CD8-positive, alpha-beta memory T cell (primary cell): ENCODE results near the gene TCN2. TPM values are rescaled to one million over a fixed set of nuclear protein-coding genes. Genes with fewer than 3 reads are reported as not detected.
A peak's percentile ranks its signal among the peaks of the same experiment; 100 is the strongest.

ENCODE experiments used
- CTCF ChIA-PET: fragments of 350-600 bp; sonication (Branson Sonifier 250); formaldehyde crosslinking; loops from one replicate; lab custom pipeline; 2021; ENCODE audit warnings: antibody characterized with exemption; lab: Charles Lee
- POLR2A ChIA-PET: fragments of 350-600 bp; sonication (Branson Sonifier 250); formaldehyde crosslinking; loops from one replicate; lab custom pipeline; 2021; ENCODE audit warnings: antibody characterized with exemption; lab: Charles Lee
- DNase-seq, 5 donors: peaks; one replicate each; pipeline versions ENCODE4 v3.0.0 to v3.0.0-alpha.2; 2020 to 2022; ENCODE audit warnings: mixed read lengths in 1 of 5
- H3K27ac ChIP-seq: one replicate; pipeline ENCODE4 v1.7.0; 2013; ENCODE audit warnings: low read depth, mild to moderate bottlenecking, low read length, moderate library complexity
- H3K27me3 ChIP-seq: 2 replicates; pipeline ENCODE4 v1.7.0; 2013; ENCODE audit warnings: low read length, mild to moderate bottlenecking; ENCODE audit not compliant: insufficient read depth, poor library complexity, severe bottlenecking
- H3K36me3 ChIP-seq: 2 replicates; pipeline ENCODE4 v1.7.0; 2013; ENCODE audit warnings: mild to moderate bottlenecking, low read length, moderate library complexity; ENCODE audit not compliant: insufficient read depth
- H3K4me1 ChIP-seq: 2 replicates; pipeline ENCODE4 v1.7.0; 2013; ENCODE audit warnings: mild to moderate bottlenecking, low read length, moderate library complexity; ENCODE audit not compliant: insufficient read depth
- H3K4me3 ChIP-seq: 2 replicates; pipeline ENCODE4 v1.7.0; 2013; ENCODE audit warnings: mild to moderate bottlenecking, low read length
- H3K9me3 ChIP-seq: 2 replicates; pipeline ENCODE4 v1.7.0; 2013; ENCODE audit warnings: mild to moderate bottlenecking, low read length
- H3K27ac Mint-ChIP-seq, 8 donors: one replicate each; pipeline ENCODE4 v1.8.0; 2020 to 2021; ENCODE audit warnings: mixed read lengths in 8 of 8, mild to moderate bottlenecking in 6 of 8, inconsistent platforms in 3 of 8, moderate library complexity in 3 of 8
- H3K27me3 Mint-ChIP-seq, 2 donors: one replicate each; pipeline ENCODE4 v1.8.0; 2020 to 2021; ENCODE audit warnings: mixed read lengths in 2 of 2, mild to moderate bottlenecking in 1 of 2, moderate library complexity in 1 of 2
- H3K36me3 Mint-ChIP-seq, 3 donors: one replicate each; pipeline ENCODE4 v1.8.0; 2020 to 2021; ENCODE audit warnings: mixed read lengths in 3 of 3, inconsistent platforms in 1 of 3, mild to moderate bottlenecking in 1 of 3
- H3K4me1 Mint-ChIP-seq, 3 donors: one replicate each; pipeline ENCODE4 v1.8.0; 2020 to 2021; ENCODE audit warnings: mixed read lengths in 3 of 3, inconsistent platforms in 1 of 3, mild to moderate bottlenecking in 1 of 3
- H3K4me3 Mint-ChIP-seq, 7 donors: one replicate each; pipeline ENCODE4 v1.8.0; 2020 to 2021; ENCODE audit warnings: mixed read lengths in 7 of 7, mild to moderate bottlenecking in 6 of 7, moderate library complexity in 4 of 7, inconsistent platforms in 2 of 7
- H3K9me3 Mint-ChIP-seq, 5 donors: one replicate each; pipeline ENCODE4 v1.8.0; 2020 to 2022; ENCODE audit warnings: mixed read lengths in 5 of 5, mild to moderate bottlenecking in 3 of 5, moderate library complexity in 2 of 5, inconsistent platforms in 1 of 5
- polyA plus RNA-seq: library from polyadenylated mRNA; unstranded; fragments of 300-500 nt; fragmentation: Illumina TruSeq; gene quantifications from one replicate; pipeline ENCODE4 v1.2.3, GENCODE V29; 2021
- total RNA-seq, 2 experiments: library from RNA; stranded (reverse); gene quantifications; one replicate each; pipeline ENCODE4 v1.2.3, GENCODE V29; 2021

TCN2 gene
- total and polyA plus RNA-seq, 3 experiments from 2014 or later: 0.11 to 0.63 (median 0.28) TPM

DNA sequence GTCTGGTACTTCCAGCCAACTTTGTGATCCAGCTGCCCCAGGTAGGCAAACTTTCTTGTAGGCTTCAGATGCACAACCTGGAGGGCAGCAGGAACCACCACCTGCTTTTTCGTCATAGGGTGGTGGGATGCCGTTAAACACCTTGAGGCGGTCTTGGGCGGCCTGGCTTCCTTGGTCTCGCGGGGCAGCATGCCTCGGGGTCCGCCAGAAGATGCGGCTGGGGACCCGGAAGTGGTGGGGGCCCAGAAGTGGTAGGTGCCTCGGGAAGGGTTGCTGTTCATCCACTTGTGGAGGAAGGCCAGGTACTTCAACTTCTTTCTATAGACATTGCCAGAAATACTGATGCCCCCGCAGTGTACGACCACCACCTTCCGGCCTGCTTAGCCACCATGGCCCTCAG lies 47.4 kb downstream of the TCN2 start:
- H3K27me3 Mint-ChIP-seq: no peaks in the 10 kb centered on the region
- ChIA-PET POLR2A (no interaction called here), CTCF (no interaction called here)
- no peak overlapping the region for H3K4me3 ChIP-seq
- peaks cover 0 to 21% (median 4%) of the 10 kb centered on the region in 3 donors for H3K36me3 Mint-ChIP-seq
- H3K9me3 ChIP-seq: no peaks in the 10 kb centered on the region
- H3K27me3 ChIP-seq: no peaks in the 10 kb centered on the region
- no peak overlapping the region for H3K27ac ChIP-seq
- peaks cover 4 to 17% (median 5%) of the 10 kb centered on the region in 3 donors for H3K4me1 Mint-ChIP-seq
- peak overlapping the region in 1 of 8 donors; percentile 55 for H3K27ac Mint-ChIP-seq
- H3K4me3 Mint-ChIP-seq: no peak overlapping the region
- H3K4me1 ChIP-seq: no peaks in the 10 kb centered on the region
- DNase-seq: no peak
- H3K36me3 ChIP-seq: no peaks in the 10 kb centered on the region
- H3K9me3 Mint-ChIP-seq: no peaks in the 10 kb centered on the region

DNA sequence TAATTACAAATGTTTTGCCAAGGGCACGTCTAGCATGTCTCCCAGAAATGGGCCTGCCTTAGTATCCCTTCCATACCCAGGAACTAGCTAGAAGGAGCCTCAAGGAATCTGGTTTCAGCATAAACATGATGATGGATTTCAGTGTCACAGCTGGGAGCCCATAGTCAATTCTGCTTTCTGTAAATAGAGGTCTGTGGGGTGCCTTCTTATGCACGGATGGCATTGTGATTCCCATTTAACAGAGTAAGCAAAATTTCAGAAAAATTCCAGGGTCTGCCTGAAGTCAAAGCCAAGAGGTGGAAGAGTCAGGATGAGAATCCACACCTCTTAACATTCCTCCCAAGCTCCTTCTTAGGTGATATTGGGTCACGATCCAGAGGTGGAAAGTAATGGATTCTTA lies 48.6 kb downstream of the TCN2 start:
- Mint-ChIP-seq H3K4me1 (peaks cover 3 to 23% (median 4%) of the 10 kb centered on the region in 3 donors), H3K4me3 (no peak overlapping the region), H3K27me3 (no peaks in the 10 kb centered on the region), H3K9me3 (no peaks in the 10 kb centered on the region), H3K27ac (no peak overlapping the region), H3K36me3 (peaks cover 0 to 31% (median 10%) of the 10 kb centered on the region in 3 donors)
- Histone ChIP-seq H3K36me3 (no peaks in the 10 kb centered on the region), H3K9me3 (no peaks in the 10 kb centered on the region), H3K27ac (no peak overlapping the region), H3K4me3 (no peak overlapping the region), H3K27me3 (no peaks in the 10 kb centered on the region), H3K4me1 (no peaks in the 10 kb centered on the region)
- ChIA-PET CTCF (interaction anchor here (0.9 kb wide), 1 partner anchor 21 kb away, joined by 4 read pairs; no protein-coding TSS in a partner anchor), POLR2A (interaction anchor here (0.6 kb wide), 1 partner anchor 12 kb away, joined by 4 read pairs; no protein-coding TSS in a partner anchor)
- DNase-seq: no peak

DNA sequence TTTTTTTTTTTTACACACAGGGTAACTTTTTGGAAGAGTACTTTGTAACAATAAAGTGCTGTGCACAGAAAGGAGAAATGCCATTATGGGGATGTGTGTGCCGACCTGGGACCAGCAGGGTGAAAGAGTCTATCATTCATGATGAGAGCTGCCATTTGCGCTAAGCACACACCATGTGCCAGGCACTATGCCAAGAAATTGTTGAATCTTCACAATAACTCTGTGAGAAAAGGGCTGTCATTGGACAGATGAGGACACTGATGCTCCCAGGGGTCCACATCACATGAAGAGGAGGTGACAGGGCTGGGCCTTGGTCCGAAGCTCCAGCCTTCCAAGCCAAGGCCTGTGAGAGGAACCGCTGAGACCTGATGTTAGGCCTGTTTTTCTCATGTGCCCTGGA lies 55.1 kb downstream of the TCN2 start:
- Histone ChIP-seq H3K27me3 (no peaks in the 10 kb centered on the region), H3K36me3 (no peaks in the 10 kb centered on the region), H3K27ac (no peak overlapping the region), H3K4me1 (peaks cover 12% of the 10 kb centered on the region), H3K9me3 (no peaks in the 10 kb centered on the region), H3K4me3 (no peak overlapping the region)
- Mint-ChIP-seq H3K9me3 (no peaks in the 10 kb centered on the region), H3K36me3 (peaks cover 0 to 61% (median 22%) of the 10 kb centered on the region in 3 donors), H3K4me1 (peaks cover 20 to 48% (median 30%) of the 10 kb centered on the region in 3 donors), H3K27ac (peak overlapping the region in 1 of 8 donors; percentile 65), H3K27me3 (no peaks in the 10 kb centered on the region), H3K4me3 (no peak overlapping the region)
- DNase-seq: no peak
- CTCF ChIA-PET: interaction anchor here (3.0 kb wide), 1 partner anchor 27 kb away, joined by 10 read pairs; the partner anchor contains the start of gene SLC35E4
- POLR2A ChIA-PET: no interaction called here

DNA sequence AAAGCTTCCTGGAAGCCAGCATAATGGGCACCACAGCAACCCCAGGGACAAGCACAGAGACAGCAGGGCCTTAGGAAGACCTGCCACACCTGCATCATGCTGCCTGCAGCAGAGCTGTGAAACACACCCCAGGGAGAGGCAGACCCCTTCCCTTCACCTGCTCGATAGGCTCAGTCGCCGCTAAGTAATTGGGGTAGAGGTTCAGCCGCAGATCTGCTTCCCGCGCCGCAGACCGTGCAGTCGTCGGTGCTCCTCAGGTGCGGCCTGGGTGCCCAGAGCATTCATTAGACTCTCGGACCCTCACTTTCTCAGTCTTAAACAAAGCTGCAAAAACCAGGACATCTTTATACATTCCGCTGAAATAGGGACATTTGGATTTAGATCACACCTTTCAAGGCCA lies 57.8 kb downstream of the TCN2 start:
- Mint-ChIP-seq H3K27ac (peak overlapping the region in 1 of 8 donors; percentile 42), H3K27me3 (no peaks in the 10 kb centered on the region), H3K9me3 (no peaks in the 10 kb centered on the region), H3K4me1 (peaks cover 25 to 53% (median 41%) of the 10 kb centered on the region in 3 donors), H3K4me3 (peak overlapping the region in 1 of 7 donors; percentile 52), H3K36me3 (peaks cover 0 to 56% (median 22%) of the 10 kb centered on the region in 3 donors)
- ChIA-PET POLR2A (no interaction called here), CTCF (interaction anchor here (0.9 kb wide), 1 partner anchor 30 kb away, joined by 3 read pairs; no protein-coding TSS in a partner anchor)
- H3K4me3 ChIP-seq: no peak overlapping the region
- H3K27ac ChIP-seq: no peak overlapping the region
- H3K36me3 ChIP-seq: no peaks in the 10 kb centered on the region
- no peaks in the 10 kb centered on the region for H3K9me3 ChIP-seq
- peaks cover 20% of the 10 kb centered on the region for H3K4me1 ChIP-seq
- no peaks in the 10 kb centered on the region for H3K27me3 ChIP-seq
- no peak for DNase-seq

DNA sequence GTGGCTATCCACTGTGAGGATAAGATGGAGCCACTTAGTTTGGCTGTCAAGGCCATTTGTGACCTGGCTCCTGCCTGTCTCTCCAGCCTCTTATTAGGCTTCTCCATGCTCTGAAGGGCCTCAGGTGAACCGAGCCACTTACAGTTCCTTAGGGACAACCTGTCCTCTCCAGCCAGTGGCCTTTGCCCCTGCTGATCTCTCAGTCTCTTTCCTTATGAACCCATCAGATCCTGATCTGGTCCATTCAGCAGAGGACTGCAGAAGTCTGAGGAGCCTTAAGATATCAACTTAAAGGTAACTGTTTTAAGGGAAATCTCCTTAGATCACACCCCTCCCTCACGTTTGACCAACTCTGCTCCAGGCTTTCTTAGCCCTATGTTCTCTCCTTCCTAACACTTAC lies 58.3 kb downstream of the TCN2 start:
- H3K9me3 Mint-ChIP-seq: no peaks in the 10 kb centered on the region
- peaks cover 25 to 49% (median 41%) of the 10 kb centered on the region in 3 donors for H3K4me1 Mint-ChIP-seq
- no peak for DNase-seq
- ChIA-PET CTCF (no interaction called here), POLR2A (no interaction called here)
- peak overlapping the region in 3 of 7 donors; percentile 0 to 96 (median 18) for H3K4me3 Mint-ChIP-seq
- peak overlapping the region in 1 of 8 donors; percentile 10 for H3K27ac Mint-ChIP-seq
- Histone ChIP-seq H3K27me3 (no peaks in the 10 kb centered on the region), H3K9me3 (no peaks in the 10 kb centered on the region), H3K27ac (no peak overlapping the region), H3K4me3 (no peak overlapping the region), H3K4me1 (peaks cover 20% of the 10 kb centered on the region), H3K36me3 (no peaks in the 10 kb centered on the region)
- H3K36me3 Mint-ChIP-seq: peaks cover 0 to 52% (median 19%) of the 10 kb centered on the region in 3 donors
- no peaks in the 10 kb centered on the region for H3K27me3 Mint-ChIP-seq

DNA sequence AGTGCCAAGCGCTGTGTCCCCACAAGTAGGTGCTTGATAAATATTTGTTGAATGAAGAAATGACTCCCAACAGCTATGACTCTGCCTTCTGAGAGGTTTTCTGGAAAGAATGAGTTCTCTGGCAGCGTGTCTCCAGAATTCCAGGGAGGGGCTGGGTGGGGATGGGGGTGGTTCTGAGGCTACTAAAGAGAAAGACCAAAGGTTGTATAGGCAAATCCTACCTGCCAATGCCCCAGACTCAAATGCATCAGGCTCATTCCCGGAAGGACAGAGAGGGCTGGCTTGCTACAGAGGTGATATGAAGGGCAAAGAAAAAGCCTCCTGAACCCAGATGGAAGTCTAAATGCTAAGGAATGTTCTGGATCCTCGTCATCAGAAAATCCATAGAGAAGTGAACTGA lies 58.8 kb downstream of the TCN2 start:
- H3K36me3 ChIP-seq: no peaks in the 10 kb centered on the region
- H3K36me3 Mint-ChIP-seq: peaks cover 0 to 48% (median 16%) of the 10 kb centered on the region in 3 donors
- no peaks in the 10 kb centered on the region for H3K9me3 ChIP-seq
- ChIA-PET CTCF (no interaction called here), POLR2A (no interaction called here)
- no peak overlapping the region for H3K4me3 ChIP-seq
- peak overlapping the region in 5 of 8 donors; percentile 32 to 89 (median 40) for H3K27ac Mint-ChIP-seq
- DNase-seq: no peak
- H3K4me1 ChIP-seq: peaks cover 20% of the 10 kb centered on the region
- no peak overlapping the region for H3K27ac ChIP-seq
- H3K27me3 Mint-ChIP-seq: no peaks in the 10 kb centered on the region
- peak overlapping the region; percentile 18 to 96 (median 89) for H3K4me3 Mint-ChIP-seq
- H3K4me1 Mint-ChIP-seq: peaks cover 23 to 47% (median 38%) of the 10 kb centered on the region in 3 donors
- H3K9me3 Mint-ChIP-seq: no peaks in the 10 kb centered on the region
- no peaks in the 10 kb centered on the region for H3K27me3 ChIP-seq

DNA sequence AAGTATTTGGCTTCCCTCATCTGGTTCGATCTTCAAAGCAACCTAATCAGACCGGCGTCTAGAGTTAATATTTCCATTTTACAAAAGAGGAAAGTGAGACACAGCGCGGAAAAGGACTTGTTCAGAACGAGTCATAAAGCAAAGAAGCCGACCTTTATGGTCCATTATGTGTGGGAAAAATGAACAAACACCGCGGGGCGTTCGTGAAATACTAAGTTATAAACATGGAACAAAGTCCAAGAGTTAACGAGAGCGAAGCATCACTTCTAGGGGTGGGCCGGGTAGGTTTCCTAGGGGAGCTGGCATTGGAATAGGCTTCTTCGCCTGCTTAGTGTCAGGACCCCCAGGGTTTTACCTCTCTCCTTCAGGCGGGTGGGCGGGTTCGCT lies 60.1 kb downstream of the TCN2 start:
- Mint-ChIP-seq H3K36me3 (peaks cover 0 to 38% (median 14%) of the 10 kb centered on the region in 3 donors), H3K4me1 (peaks cover 23 to 42% (median 38%) of the 10 kb centered on the region in 3 donors), H3K27me3 (no peaks in the 10 kb centered on the region), H3K9me3 (no peaks in the 10 kb centered on the region), H3K4me3 (peak overlapping the region; percentile 89 to 98 (median 95)), H3K27ac (peak overlapping the region; percentile 52 to 97 (median 94))
- POLR2A ChIA-PET: interaction anchor here (0.7 to 1.6 kb wide), 3 partner anchors 31 to 302 kb away, joined by 4 read pairs; partner anchors contain the start of genes MORC2, SLC35E4 and TUG1
- no peaks in the 10 kb centered on the region for H3K9me3 ChIP-seq
- H3K4me3 ChIP-seq: peak overlapping the region; percentile 96
- CTCF ChIA-PET: interaction anchor here (1.0 to 2.0 kb wide), 2 partner anchors 31 to 416 kb away, joined by 3 to 14 read pairs; partner anchors contain the start of gene SLC35E4
- no peaks in the 10 kb centered on the region for H3K36me3 ChIP-seq
- no peak for DNase-seq
- peaks cover 20% of the 10 kb centered on the region for H3K4me1 ChIP-seq
- no peaks in the 10 kb centered on the region for H3K27me3 ChIP-seq
- H3K27ac ChIP-seq: peak overlapping the region; percentile 84
